WTC11 (cell line): ENCODE measurements around the gene CCDC137. TPM values are rescaled to one million over a fixed set of nuclear protein-coding genes. Genes with fewer than 3 reads are reported as not detected.

Experiments
- ATAC-seq: fragments of 200-7000 bp; cut with Tn5 transposase; 2 replicates; pipeline ENCODE4 v1.10.0; 2021; ENCODE audit warnings: mild to moderate bottlenecking, moderate library complexity
- CTCF ChIA-PET: fragments of 300-600 bp; sonication (Branson Sonifier 250); formaldehyde crosslinking; loops from one replicate; lab custom pipeline; 2021; ENCODE audit warnings: antibody characterized with exemption; lab: Charles Lee
- POLR2A ChIA-PET: fragments of 350-600 bp; sonication (Branson Sonifier 250); formaldehyde crosslinking; loops from one replicate; lab custom pipeline; 2021; ENCODE audit warnings: antibody characterized with exemption; lab: Charles Lee
- DNase-seq: peaks from one replicate; pipeline ENCODE4 v3.0.0; 2021; ENCODE audit warnings: low spot score
- H3K27ac Mint-ChIP-seq: 2 replicates; pipeline ENCODE4 v1.8.0; 2021; ENCODE audit warnings: mixed read lengths
- H3K27me3 Mint-ChIP-seq: 2 replicates; pipeline ENCODE4 v1.8.0; 2021; ENCODE audit warnings: low read depth, mild to moderate bottlenecking, moderate library complexity, mixed read lengths
- H3K36me3 Mint-ChIP-seq: 2 replicates; pipeline ENCODE4 v1.8.0; 2021; ENCODE audit warnings: mixed read lengths
- H3K4me1 Mint-ChIP-seq: 2 replicates; pipeline ENCODE4 v1.8.0; 2022; ENCODE audit warnings: mixed read lengths
- H3K4me3 Mint-ChIP-seq: 2 replicates; pipeline ENCODE4 v1.8.0; 2021; ENCODE audit warnings: mild to moderate bottlenecking, moderate library complexity, mixed read lengths
- H3K9me3 Mint-ChIP-seq: 2 replicates; pipeline ENCODE4 v1.8.0; 2021; ENCODE audit warnings: mixed read lengths
- ARID4B ChIP-seq: sonication (generic); formaldehyde crosslinking; IDR thresholded peaks from 2 replicates; pipeline ENCODE4 v1.8.0; 2023; ENCODE audit warnings: missing genetic modification reagents, mild to moderate bottlenecking, borderline replicate concordance
- E2F1 ChIP-seq: sonication (generic); formaldehyde crosslinking; IDR thresholded peaks from 2 replicates; pipeline ENCODE4 v1.8.0; 2022; ENCODE audit warnings: mild to moderate bottlenecking, missing genetic modification reagents
- EMX1 ChIP-seq: fragments of 250-450 bp; sonication (Bioruptor Pico); IDR thresholded peaks from 2 replicates; pipeline ENCODE4 v1.8.0; 2021; ENCODE audit warnings: mild to moderate bottlenecking
- ERG ChIP-seq: fragments of 250-450 bp; sonication (Bioruptor Pico); IDR thresholded peaks from 2 replicates; pipeline ENCODE4 v1.8.0; 2021; ENCODE audit warnings: mild to moderate bottlenecking
- FOXP1 ChIP-seq: sonication (generic); formaldehyde crosslinking; IDR thresholded peaks from 2 replicates; pipeline ENCODE4 v1.8.0; 2022; ENCODE audit warnings: missing genetic modification reagents, mild to moderate bottlenecking, moderate library complexity, borderline replicate concordance
- GABPB1 ChIP-seq: sonication (generic); formaldehyde crosslinking; IDR thresholded peaks from 2 replicates; pipeline ENCODE4 v1.8.1; 2023; ENCODE audit warnings: mild to moderate bottlenecking, missing genetic modification reagents
- JAZF1 ChIP-seq: fragments of 250-450 bp; sonication (Bioruptor Pico); IDR thresholded peaks from 2 replicates; pipeline ENCODE4 v1.9.0; 2021; ENCODE audit warnings: moderate library complexity, mild to moderate bottlenecking, inconsistent platforms
- JUN ChIP-seq: sonication (generic); formaldehyde crosslinking; IDR thresholded peaks from 2 replicates; pipeline ENCODE4 v1.8.0; 2023; ENCODE audit warnings: mild to moderate bottlenecking, missing genetic modification reagents
- MAX ChIP-seq: sonication (generic); formaldehyde crosslinking; IDR thresholded peaks from 2 replicates; pipeline ENCODE4 v1.8.0; 2022; ENCODE audit warnings: mild to moderate bottlenecking, missing genetic modification reagents
- MXD4 ChIP-seq: fragments of 250-450 bp; sonication (Bioruptor Pico); IDR thresholded peaks from 2 replicates; pipeline ENCODE4 v1.8.0; 2021; ENCODE audit warnings: mild to moderate bottlenecking, moderate library complexity, borderline replicate concordance
- MYBL2 ChIP-seq: sonication (generic); formaldehyde crosslinking; IDR thresholded peaks from 2 replicates; pipeline ENCODE4 v1.8.1; 2023; ENCODE audit warnings: mild to moderate bottlenecking, moderate library complexity, missing genetic modification reagents
- NR1H2 ChIP-seq: sonication (generic); formaldehyde crosslinking; IDR thresholded peaks from 2 replicates; pipeline ENCODE4 v1.9.0; 2021; ENCODE audit warnings: mild to moderate bottlenecking, moderate library complexity, missing genetic modification reagents
- SMAD3 ChIP-seq: sonication (generic); formaldehyde crosslinking; IDR thresholded peaks from 2 replicates; pipeline ENCODE4 v1.8.0; 2022; ENCODE audit warnings: missing genetic modification reagents, mild to moderate bottlenecking, borderline replicate concordance
- ZNF671 ChIP-seq: fragments of 250-450 bp; sonication (Bioruptor Pico); IDR thresholded peaks from 2 replicates; pipeline ENCODE4 v1.8.0; 2021; ENCODE audit warnings: mild to moderate bottlenecking
- ZSCAN18 ChIP-seq: fragments of 250-450 bp; sonication (Bioruptor Pico); IDR thresholded peaks from 2 replicates; pipeline ENCODE4 v2.1.2; 2022; ENCODE audit warnings: mild to moderate bottlenecking, moderate library complexity
- total RNA-seq: library from RNA; stranded (reverse); gene quantifications from 3 replicates; pipeline ENCODE4 v1.2.3, GENCODE V29; 2021

The CCDC137 gene
- total RNA-seq, 1 experiment from 2014 or later = 36.8 TPM

- ATAC-seq (no peak), DNase-seq (no peak)
- no peak for TF ChIP-seq MYBL2
- TF ChIP-seq JUN = no peak
- Mint-ChIP-seq H3K27me3 (no peaks in the 10 kb centered on the region), H3K36me3 (peaks cover 9% of the 10 kb centered on the region), H3K4me1 (peaks cover 10% of the 10 kb centered on the region), H3K9me3 (0 out of 2 replicates have a peak, but pooled peaks cover 3% of the 10 kb centered on the region), H3K27ac (peak overlapping the region; percentile 99; the same call in 1 of the 2 replicates), H3K4me3 (peak overlapping the region; percentile 95)
- ChIA-PET CTCF (no interaction called here), POLR2A (no interaction called here)
These were observed 31.1 kb upstream of the CCDC137 start for GRCh38 chr17:81635431-81635830.

GRCh38 chr17:81635973-81636504 is 30.5 kb upstream of the CCDC137 start:
- H3K4me1 Mint-ChIP-seq = peaks cover 10% of the 10 kb centered on the region
- peak overlapping the region; percentile 95 for H3K4me3 Mint-ChIP-seq
- no peak for DNase-seq
- TF ChIP-seq SMAD3 (CRISPR knock-in tag) = no peak
- no peak for TF ChIP-seq ZNF671 (CRISPR knock-in tag)
- no peak for TF ChIP-seq MXD4 (CRISPR knock-in tag)
- no peak for TF ChIP-seq JUN
- no peak for TF ChIP-seq FOXP1 (CRISPR knock-in tag)
- TF ChIP-seq ERG (CRISPR knock-in tag) = no peak
- no peak for TF ChIP-seq ZSCAN18 (CRISPR knock-in tag)
- TF ChIP-seq E2F1 (CRISPR knock-in tag) = no peak
- TF ChIP-seq NR1H2 = no peak
- TF ChIP-seq EMX1 (CRISPR knock-in tag) = no peak
- no peak for TF ChIP-seq MAX (CRISPR knock-in tag)
- TF ChIP-seq GABPB1 (CRISPR knock-in tag) = no peak
- TF ChIP-seq ARID4B (CRISPR knock-in tag) = no peak
- TF ChIP-seq JAZF1 = no peak
- ChIA-PET CTCF (interaction anchor here (0.9 to 1.2 kb wide), 2 partner anchors 32 to 83 kb away, joined by 3 to 4 read pairs; no protein-coding TSS in a partner anchor), POLR2A (no interaction called here)
- 0 out of 2 replicates have a peak, but pooled peaks cover 3% of the 10 kb centered on the region for H3K9me3 Mint-ChIP-seq
- no peaks in the 10 kb centered on the region for H3K27me3 Mint-ChIP-seq
- ATAC-seq = peak; percentile 34; the same call in 1 of the 2 replicates
- H3K27ac Mint-ChIP-seq = peak overlapping the region; percentile 99
- peaks cover 9% of the 10 kb centered on the region for H3K36me3 Mint-ChIP-seq
